Natural killer cell (primary cell): ENCODE results near the gene CPNE4. TPM values are rescaled to one million over a fixed set of nuclear protein-coding genes. Genes with fewer than 3 reads are reported as not detected.

Experiments
- ATAC-seq, 3 donors: fragments of 150-1000 bp in 2 of 3; fragments of 200-7000 bp in 1 of 3; cut with Tn5 transposase; 1 replicate in 1 of 3; 2 replicates in 2 of 3; pipeline ENCODE4 v1.10.0; 2021; ENCODE audit warnings: mild to moderate bottlenecking in 2 of 3, moderate library complexity in 2 of 3
- DNase-seq, 2 donors: peaks; one replicate each; pipeline versions ENCODE4 v3.0.0 to v3.0.0-alpha.2; 2013 to 2021; ENCODE audit warnings: mixed read lengths in 1 of 2
- H3K27ac ChIP-seq: one replicate; pipeline ENCODE4 v1.5.1; 2013; ENCODE audit warnings: mild to moderate bottlenecking, low read length
- H3K27me3 ChIP-seq: one replicate; pipeline ENCODE4 v1.6.1; 2013; ENCODE audit warnings: low read length; ENCODE audit not compliant: control insufficient read depth, insufficient read depth
- H3K36me3 ChIP-seq: one replicate; pipeline ENCODE4 v1.6.1; 2013; ENCODE audit warnings: low read length; ENCODE audit not compliant: control insufficient read depth, insufficient read depth
- H3K4me1 ChIP-seq: one replicate; pipeline ENCODE4 v1.6.1; 2013; ENCODE audit warnings: low read length; ENCODE audit not compliant: control insufficient read depth, insufficient read depth
- H3K4me3 ChIP-seq: one replicate; pipeline ENCODE4 v1.5.1; 2013; ENCODE audit warnings: low read length
- H3K9me3 ChIP-seq: one replicate; pipeline ENCODE4 v1.6.1; 2013; ENCODE audit warnings: low read length; ENCODE audit not compliant: control insufficient read depth, insufficient read depth
- H3K27ac Mint-ChIP-seq, 2 donors: one replicate each; pipeline ENCODE4 v1.8.0; 2022; ENCODE audit warnings: mild to moderate bottlenecking in 2 of 2, mixed read lengths in 2 of 2, moderate library complexity in 1 of 2
- H3K27me3 Mint-ChIP-seq, 2 donors: one replicate each; pipeline ENCODE4 v1.8.0; 2022; ENCODE audit warnings: low read depth in 2 of 2, mixed read lengths in 2 of 2
- H3K36me3 Mint-ChIP-seq: one replicate; pipeline ENCODE4 v1.8.0; 2022; ENCODE audit warnings: mixed read lengths
- H3K4me1 Mint-ChIP-seq, 2 donors: one replicate each; pipeline ENCODE4 v1.8.0; 2022; ENCODE audit warnings: mixed read lengths in 2 of 2
- H3K4me3 Mint-ChIP-seq: one replicate; pipeline ENCODE4 v1.8.0; 2022; ENCODE audit warnings: mild to moderate bottlenecking, moderate library complexity, mixed read lengths
- H3K9me3 Mint-ChIP-seq, 2 donors: one replicate each; pipeline ENCODE4 v1.8.0; 2022; ENCODE audit warnings: mixed read lengths in 2 of 2
- whole genome bisulfite sequencing: methylation state at CpG from one replicate; pipeline ENCODE4 v1.1.7; 2013; ENCODE audit warnings: missing lambda C conversion rate; ENCODE audit not compliant: insufficient coverage; 5-methylcytosine and 5-hydroxymethylcytosine counted together
- intact Hi-C: fragments of 100-400 bp; cut with micrococcal nuclease; formaldehyde crosslinking; loops from one replicate; pipeline ENCODE4 v1.14.2; 2022
- total RNA-seq, 4 donors: library from RNA; stranded (reverse); fragments of 120-200 nt in 1 of 4; gene quantifications; one replicate each; pipeline versions ENCODE4 v1.2.3 to v1.2.4, GENCODE V29; 2013 to 2022
- TF ChIP-seq, protein P1 (sequence below): fragments of 200-600 bp; IDR thresholded peaks from one replicate; pipeline ENCODE4 v1.8.0; 2022; ENCODE audit warnings: antibody characterized with exemption

CPNE4 gene
- total RNA-seq, 3 donors from 2014 or later (not counting 1 experiment from before 2014, with no cell fraction given) = not detected

DNA sequence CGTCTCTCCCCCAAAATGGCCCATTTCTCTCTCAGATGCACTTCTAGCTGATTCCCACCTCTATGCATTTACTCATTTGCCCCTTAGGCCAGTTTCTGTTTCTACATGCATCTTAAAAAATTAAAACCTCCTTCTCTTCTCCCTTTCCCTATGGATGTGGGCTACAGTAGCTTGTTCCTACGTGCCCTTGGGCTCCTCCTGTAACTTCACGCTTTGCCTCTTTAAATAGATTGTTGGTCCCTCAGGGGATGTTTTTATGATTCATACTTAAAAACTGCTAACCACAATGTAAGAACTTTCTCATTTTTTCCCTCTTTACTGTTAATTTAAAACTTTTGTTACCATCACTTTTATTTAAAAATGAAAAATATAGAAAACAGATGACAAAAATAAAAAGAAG lies 346.4 kb downstream of the CPNE4 start:
- no peak for ATAC-seq
- Mint-ChIP-seq H3K4me1 (no peaks in the 10 kb centered on the region), H3K27ac (no peak overlapping the region), H3K27me3 (peaks cover 0 to 17% of the 10 kb centered on the region in 2 donors), H3K9me3 (peaks cover 0 to 4% of the 10 kb centered on the region in 2 donors), H3K4me3 (no peak overlapping the region), H3K36me3 (no peaks in the 10 kb centered on the region)
- Histone ChIP-seq H3K27me3 (peaks cover 2% of the 10 kb centered on the region), H3K27ac (no peak overlapping the region), H3K36me3 (no peaks in the 10 kb centered on the region), H3K4me1 (no peaks in the 10 kb centered on the region), H3K9me3 (no peaks in the 10 kb centered on the region), H3K4me3 (no peak overlapping the region)
- TF ChIP-seq, protein P1, sequence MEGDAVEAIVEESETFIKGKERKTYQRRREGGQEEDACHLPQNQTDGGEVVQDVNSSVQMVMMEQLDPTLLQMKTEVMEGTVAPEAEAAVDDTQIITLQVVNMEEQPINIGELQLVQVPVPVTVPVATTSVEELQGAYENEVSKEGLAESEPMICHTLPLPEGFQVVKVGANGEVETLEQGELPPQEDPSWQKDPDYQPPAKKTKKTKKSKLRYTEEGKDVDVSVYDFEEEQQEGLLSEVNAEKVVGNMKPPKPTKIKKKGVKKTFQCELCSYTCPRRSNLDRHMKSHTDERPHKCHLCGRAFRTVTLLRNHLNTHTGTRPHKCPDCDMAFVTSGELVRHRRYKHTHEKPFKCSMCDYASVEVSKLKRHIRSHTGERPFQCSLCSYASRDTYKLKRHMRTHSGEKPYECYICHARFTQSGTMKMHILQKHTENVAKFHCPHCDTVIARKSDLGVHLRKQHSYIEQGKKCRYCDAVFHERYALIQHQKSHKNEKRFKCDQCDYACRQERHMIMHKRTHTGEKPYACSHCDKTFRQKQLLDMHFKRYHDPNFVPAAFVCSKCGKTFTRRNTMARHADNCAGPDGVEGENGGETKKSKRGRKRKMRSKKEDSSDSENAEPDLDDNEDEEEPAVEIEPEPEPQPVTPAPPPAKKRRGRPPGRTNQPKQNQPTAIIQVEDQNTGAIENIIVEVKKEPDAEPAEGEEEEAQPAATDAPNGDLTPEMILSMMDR = no peak
- intact Hi-C loops = no loop called here
- no peak for DNase-seq
- WGBS = 85% methylated on average over 1 of the region's 3 CpGs

DNA sequence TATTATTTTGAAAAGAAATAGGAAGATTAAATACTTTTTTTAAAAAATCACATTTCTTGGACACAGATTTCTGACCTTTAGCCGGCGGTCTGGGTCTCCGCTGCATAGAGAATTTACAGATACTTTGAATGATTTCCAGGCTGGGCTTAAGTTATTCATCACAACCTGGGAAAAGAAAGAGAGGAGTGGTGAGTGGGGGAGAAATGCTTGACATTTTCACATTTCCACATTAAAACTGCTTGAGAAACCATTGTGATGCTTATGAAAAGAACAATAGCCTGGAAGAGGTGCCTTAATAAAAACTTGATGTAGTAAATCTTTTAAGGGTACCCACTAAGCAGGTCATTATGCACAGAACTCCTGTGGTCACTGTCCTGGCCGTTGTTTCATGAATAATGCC lies 365.2 kb downstream of the CPNE4 start:
- no peak overlapping the region for H3K27ac ChIP-seq
- no peaks in the 10 kb centered on the region for H3K36me3 ChIP-seq
- Mint-ChIP-seq H3K27ac (no peak overlapping the region), H3K9me3 (peaks cover 0 to 2% of the 10 kb centered on the region in 2 donors), H3K4me1 (no peaks in the 10 kb centered on the region), H3K36me3 (no peaks in the 10 kb centered on the region), H3K27me3 (no peaks in the 10 kb centered on the region), H3K4me3 (no peak overlapping the region)
- H3K27me3 ChIP-seq = no peaks in the 10 kb centered on the region
- no peak for DNase-seq
- H3K9me3 ChIP-seq = no peaks in the 10 kb centered on the region
- H3K4me1 ChIP-seq = no peaks in the 10 kb centered on the region
- intact Hi-C loops = no loop called here
- H3K4me3 ChIP-seq = no peak overlapping the region
- ATAC-seq = no peak
- 75% methylated on average over 4 of the region's 4 CpGs for WGBS
- TF ChIP-seq, protein P1 = no peak

DNA sequence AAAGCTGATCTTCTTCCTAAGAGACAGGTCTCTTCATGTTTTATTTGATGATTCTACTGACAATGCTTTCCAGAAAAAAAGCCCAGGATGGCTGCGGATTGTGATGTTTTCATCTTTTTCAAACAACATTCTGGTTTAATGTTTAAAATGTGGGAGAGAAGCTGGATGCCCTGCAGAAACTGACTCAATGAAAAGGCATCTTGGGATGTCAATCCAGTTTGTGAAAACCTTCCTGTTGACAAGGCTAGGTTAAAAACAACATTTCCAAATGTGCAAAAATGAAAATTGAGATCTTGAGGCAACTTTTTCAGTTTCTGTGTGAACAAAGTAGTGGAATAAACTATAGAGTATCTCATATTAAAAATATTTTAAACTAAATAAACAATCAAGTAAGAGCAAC lies 376.0 kb downstream of the CPNE4 start:
- peaks cover 0 to 4% of the 10 kb centered on the region in 2 donors for H3K9me3 Mint-ChIP-seq
- no peaks in the 10 kb centered on the region for H3K27me3 ChIP-seq
- TF ChIP-seq, protein P1 = no peak
- no CpG with 5 or more reads among the region's 1 CpG for WGBS
- no peaks in the 10 kb centered on the region for H3K4me1 ChIP-seq
- no peak overlapping the region for H3K4me3 ChIP-seq
- ATAC-seq (no peak), DNase-seq (no peak)
- no peak overlapping the region for H3K27ac ChIP-seq
- H3K4me1 Mint-ChIP-seq = no peaks in the 10 kb centered on the region
- H3K9me3 ChIP-seq = no peaks in the 10 kb centered on the region
- no peak overlapping the region for H3K4me3 Mint-ChIP-seq
- no peaks in the 10 kb centered on the region for H3K36me3 ChIP-seq
- H3K36me3 Mint-ChIP-seq = no peaks in the 10 kb centered on the region
- no peak overlapping the region for H3K27ac Mint-ChIP-seq
- intact Hi-C loops = no loop called here
- no peaks in the 10 kb centered on the region for H3K27me3 Mint-ChIP-seq

DNA sequence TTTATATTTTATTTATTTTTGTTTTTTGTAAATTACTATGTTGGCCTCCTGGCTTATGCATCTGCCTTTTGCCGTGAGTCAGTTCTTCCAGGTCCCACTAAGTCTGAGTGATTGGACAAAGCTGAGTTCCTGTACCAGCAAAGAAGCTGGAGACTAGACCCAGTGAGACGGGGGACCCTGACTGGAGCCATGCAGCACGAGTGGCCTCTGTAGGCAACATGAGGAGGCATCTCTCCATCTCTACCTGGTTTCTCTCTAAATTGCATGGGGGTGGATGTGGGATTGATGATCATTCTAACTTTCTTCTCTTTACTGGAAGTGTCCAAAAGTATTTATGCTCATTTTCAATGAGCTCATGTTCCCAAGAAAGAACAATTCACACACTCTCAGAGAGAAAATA lies 376.7 kb downstream of the CPNE4 start:
- H3K4me3 ChIP-seq = no peak overlapping the region
- Mint-ChIP-seq H3K4me3 (no peak overlapping the region), H3K9me3 (peaks cover 0 to 2% of the 10 kb centered on the region in 2 donors), H3K4me1 (no peaks in the 10 kb centered on the region), H3K36me3 (no peaks in the 10 kb centered on the region), H3K27me3 (peaks cover 0 to 4% of the 10 kb centered on the region in 2 donors), H3K27ac (no peak overlapping the region)
- H3K4me1 ChIP-seq = no peaks in the 10 kb centered on the region
- ATAC-seq (no peak), DNase-seq (no peak)
- 69% methylated on average over 3 of the region's 3 CpGs for WGBS
- TF ChIP-seq, protein P1 = no peak
- H3K36me3 ChIP-seq = no peaks in the 10 kb centered on the region
- no peaks in the 10 kb centered on the region for H3K9me3 ChIP-seq
- intact Hi-C loops = no loop called here
- H3K27me3 ChIP-seq = no peaks in the 10 kb centered on the region
- no peak overlapping the region for H3K27ac ChIP-seq
